Neural cell (in vitro differentiated cells): ENCODE results near the gene MMP24.

Experiments
- EP300 ChIP-seq: fragments of 450-650 bp; conservative IDR thresholded peaks from 2 replicates; pipeline ENCODE4 v1.6.1; 2014; ENCODE audit warnings: antibody characterized with exemption, mild to moderate bottlenecking, moderate library complexity; ENCODE audit not compliant: poor library complexity, severe bottlenecking
- RAD21 ChIP-seq: fragments of 450-650 bp; conservative IDR thresholded peaks from 2 replicates; pipeline ENCODE4 v1.6.1; 2014; ENCODE audit warnings: antibody characterized with exemption, mild to moderate bottlenecking, moderate library complexity
- TAF1 ChIP-seq: IDR thresholded peaks from 2 replicates; pipeline ENCODE4 v1.6.1; 2012; ENCODE audit warnings: low read depth
- TF ChIP-seq, protein P1 (sequence below): fragments of 450-650 bp; IDR thresholded peaks from 2 replicates; pipeline ENCODE4 v1.5.1; 2014; ENCODE audit warnings: antibody characterized with exemption, mild to moderate bottlenecking, moderate library complexity; ENCODE audit not compliant: poor library complexity, severe bottlenecking

DNA sequence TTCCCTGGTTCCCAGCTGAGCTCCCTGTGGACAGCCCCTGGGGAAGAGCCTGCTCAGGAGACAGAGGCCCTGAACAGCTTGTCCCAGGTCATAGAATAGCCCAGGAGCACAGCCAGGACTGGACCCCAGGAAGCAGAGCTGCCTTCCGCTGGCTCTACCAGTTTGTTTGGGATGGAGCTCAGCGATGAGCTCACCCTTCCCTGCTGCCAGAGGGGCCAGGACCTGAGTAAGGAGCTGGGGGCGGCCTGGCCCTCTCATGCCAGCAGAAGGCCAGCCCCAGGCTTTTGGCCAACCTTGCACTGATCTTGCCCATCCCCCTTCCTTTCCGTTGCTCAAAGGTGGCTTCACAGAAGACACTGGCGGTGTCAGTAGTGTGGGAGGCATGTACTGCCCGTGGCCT is 33.9 kb downstream of the MMP24 start:
- TF ChIP-seq, protein P1, sequence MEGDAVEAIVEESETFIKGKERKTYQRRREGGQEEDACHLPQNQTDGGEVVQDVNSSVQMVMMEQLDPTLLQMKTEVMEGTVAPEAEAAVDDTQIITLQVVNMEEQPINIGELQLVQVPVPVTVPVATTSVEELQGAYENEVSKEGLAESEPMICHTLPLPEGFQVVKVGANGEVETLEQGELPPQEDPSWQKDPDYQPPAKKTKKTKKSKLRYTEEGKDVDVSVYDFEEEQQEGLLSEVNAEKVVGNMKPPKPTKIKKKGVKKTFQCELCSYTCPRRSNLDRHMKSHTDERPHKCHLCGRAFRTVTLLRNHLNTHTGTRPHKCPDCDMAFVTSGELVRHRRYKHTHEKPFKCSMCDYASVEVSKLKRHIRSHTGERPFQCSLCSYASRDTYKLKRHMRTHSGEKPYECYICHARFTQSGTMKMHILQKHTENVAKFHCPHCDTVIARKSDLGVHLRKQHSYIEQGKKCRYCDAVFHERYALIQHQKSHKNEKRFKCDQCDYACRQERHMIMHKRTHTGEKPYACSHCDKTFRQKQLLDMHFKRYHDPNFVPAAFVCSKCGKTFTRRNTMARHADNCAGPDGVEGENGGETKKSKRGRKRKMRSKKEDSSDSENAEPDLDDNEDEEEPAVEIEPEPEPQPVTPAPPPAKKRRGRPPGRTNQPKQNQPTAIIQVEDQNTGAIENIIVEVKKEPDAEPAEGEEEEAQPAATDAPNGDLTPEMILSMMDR: no peak
- TF ChIP-seq TAF1: no peak
- no peak for TF ChIP-seq EP300
- TF ChIP-seq RAD21: no peak
